ENCODE results near the gene XYLT1.
"Not testable (repeated sequence)": the region's sequence is repeated elsewhere in the genome, so short reads cannot be mapped to it uniquely, and the experiment has no call there.

Gene XYLT1

GRCh38 chr16:17306745-17307144, 164.0 kb downstream of the XYLT1 start:
- Histone ChIP-seq H3K9me3 (ENCODE audit: control insufficient read depth in 2 of 2, low read length in 2 of 2) (no peaks in the 10 kb centered on the region), H3K27me3 (ENCODE audit: control insufficient read depth in 1 of 2, insufficient read depth in 2 of 2, low read length in 2 of 2) (no peaks in the 10 kb centered on the region), H3K27ac (ENCODE audit: low read length) (no peak overlapping the region), H3K9ac (ENCODE audit: low read length in 2 of 2) (no peak overlapping the region), H3K36me3 (ENCODE audit: control insufficient read depth in 2 of 2, insufficient read depth in 2 of 2, low read length in 2 of 2) (no peaks in the 10 kb centered on the region), H3K4me1 (ENCODE audit: control insufficient read depth, insufficient read depth, low read length) (peaks cover 33% of the 10 kb centered on the region), H3K4me3 (ENCODE audit: low read length in 2 of 2) (no peak overlapping the region)

GRCh38 chr16:17306211-17306610, 164.5 kb downstream of the XYLT1 start:
- not testable (repeated sequence) for H3K36me3 ChIP-seq (ENCODE audit: control insufficient read depth in 2 of 2, insufficient read depth in 2 of 2, low read length in 2 of 2); H3K4me3 ChIP-seq (ENCODE audit: low read length in 2 of 2); H3K27me3 ChIP-seq (ENCODE audit: control insufficient read depth in 1 of 2, insufficient read depth in 2 of 2, low read length in 2 of 2); H3K9ac ChIP-seq (ENCODE audit: low read length in 2 of 2); H3K27ac ChIP-seq (ENCODE audit: low read length); H3K9me3 ChIP-seq (ENCODE audit: control insufficient read depth in 2 of 2, low read length in 2 of 2)
- H3K4me1 ChIP-seq (ENCODE audit: control insufficient read depth, insufficient read depth, low read length) = peaks cover 33% of the 10 kb centered on the region

- Histone ChIP-seq H3K27ac (ENCODE audit: low read length) (peak overlapping the region; percentile 77), H3K9ac (ENCODE audit: low read length in 2 of 2) (no peak overlapping the region), H3K9me3 (ENCODE audit: control insufficient read depth in 2 of 2, low read length in 2 of 2) (no peaks in the 10 kb centered on the region), H3K4me1 (ENCODE audit: control insufficient read depth, insufficient read depth, low read length) (peaks cover 33% of the 10 kb centered on the region), H3K4me3 (ENCODE audit: low read length in 2 of 2) (no peak overlapping the region), H3K27me3 (ENCODE audit: control insufficient read depth in 1 of 2, insufficient read depth in 2 of 2, low read length in 2 of 2) (no peaks in the 10 kb centered on the region), H3K36me3 (ENCODE audit: control insufficient read depth in 2 of 2, insufficient read depth in 2 of 2, low read length in 2 of 2) (no peaks in the 10 kb centered on the region)
Observed at GRCh38 chr16:17305694-17306093, 165.1 kb downstream of the XYLT1 start.

GRCh38 chr16:17304491-17305119, 166.2 kb downstream of the XYLT1 start:
- Histone ChIP-seq H3K36me3 (ENCODE audit: control insufficient read depth in 2 of 2, insufficient read depth in 2 of 2, low read length in 2 of 2) (no peaks in the 10 kb centered on the region), H3K27me3 (ENCODE audit: control insufficient read depth in 1 of 2, insufficient read depth in 2 of 2, low read length in 2 of 2) (no peaks in the 10 kb centered on the region), H3K27ac (ENCODE audit: low read length) (peak overlapping the region; percentile 77), H3K9me3 (ENCODE audit: control insufficient read depth in 2 of 2, low read length in 2 of 2) (no peaks in the 10 kb centered on the region), H3K9ac (ENCODE audit: low read length in 2 of 2) (peak overlapping the region; percentile 21 to 24), H3K4me1 (ENCODE audit: control insufficient read depth, insufficient read depth, low read length) (peaks cover 33% of the 10 kb centered on the region), H3K4me3 (ENCODE audit: low read length in 2 of 2) (peak overlapping the region; percentile 8 to 35)

GRCh38 chr16:17304106-17304490, 166.7 kb downstream of the XYLT1 start:
- H3K4me3 ChIP-seq (ENCODE audit: low read length in 2 of 2) = peak overlapping the region in 1 of 2 donors; percentile 5
- H3K27ac ChIP-seq (ENCODE audit: low read length) = peak overlapping the region; percentile 77
- H3K9me3 ChIP-seq (ENCODE audit: control insufficient read depth in 2 of 2, low read length in 2 of 2) = no peaks in the 10 kb centered on the region
- H3K27me3 ChIP-seq (ENCODE audit: control insufficient read depth in 1 of 2, insufficient read depth in 2 of 2, low read length in 2 of 2) = no peaks in the 10 kb centered on the region
- peaks cover 35% of the 10 kb centered on the region for H3K4me1 ChIP-seq (ENCODE audit: control insufficient read depth, insufficient read depth, low read length)
- no peaks in the 10 kb centered on the region for H3K36me3 ChIP-seq (ENCODE audit: control insufficient read depth in 2 of 2, insufficient read depth in 2 of 2, low read length in 2 of 2)
- H3K9ac ChIP-seq (ENCODE audit: low read length in 2 of 2) = peak overlapping the region; percentile 3 to 23

GRCh38 chr16:17303101-17303500, 167.7 kb downstream of the XYLT1 start:
- H3K4me1 ChIP-seq (ENCODE audit: control insufficient read depth, insufficient read depth, low read length) = peaks cover 40% of the 10 kb centered on the region
- H3K36me3 ChIP-seq (ENCODE audit: control insufficient read depth in 2 of 2, insufficient read depth in 2 of 2, low read length in 2 of 2) = no peaks in the 10 kb centered on the region
- H3K27ac ChIP-seq (ENCODE audit: low read length) = no peak overlapping the region
- H3K9me3 ChIP-seq (ENCODE audit: control insufficient read depth in 2 of 2, low read length in 2 of 2) = no peaks in the 10 kb centered on the region
- H3K27me3 ChIP-seq (ENCODE audit: control insufficient read depth in 1 of 2, insufficient read depth in 2 of 2, low read length in 2 of 2) = no peaks in the 10 kb centered on the region
- no peak overlapping the region for H3K9ac ChIP-seq (ENCODE audit: low read length in 2 of 2)
- H3K4me3 ChIP-seq (ENCODE audit: low read length in 2 of 2) = no peak overlapping the region

- Histone ChIP-seq H3K36me3 (ENCODE audit: control insufficient read depth in 2 of 2, insufficient read depth in 2 of 2, low read length in 2 of 2) (no peaks in the 10 kb centered on the region), H3K27ac (ENCODE audit: low read length) (no peak overlapping the region), H3K9me3 (ENCODE audit: control insufficient read depth in 2 of 2, low read length in 2 of 2) (no peaks in the 10 kb centered on the region), H3K4me3 (ENCODE audit: low read length in 2 of 2) (no peak overlapping the region), H3K27me3 (ENCODE audit: control insufficient read depth in 1 of 2, insufficient read depth in 2 of 2, low read length in 2 of 2) (no peaks in the 10 kb centered on the region), H3K9ac (ENCODE audit: low read length in 2 of 2) (no peak overlapping the region), H3K4me1 (ENCODE audit: control insufficient read depth, insufficient read depth, low read length) (peaks cover 40% of the 10 kb centered on the region)
Observed at GRCh38 chr16:17302620-17303019, 168.1 kb downstream of the XYLT1 start.

- Histone ChIP-seq H3K27ac (ENCODE audit: low read length) (no peak overlapping the region), H3K4me1 (ENCODE audit: control insufficient read depth, insufficient read depth, low read length) (peaks cover 37% of the 10 kb centered on the region), H3K9me3 (ENCODE audit: control insufficient read depth in 2 of 2, low read length in 2 of 2) (no peaks in the 10 kb centered on the region), H3K9ac (ENCODE audit: low read length in 2 of 2) (no peak overlapping the region), H3K36me3 (ENCODE audit: control insufficient read depth in 2 of 2, insufficient read depth in 2 of 2, low read length in 2 of 2) (no peaks in the 10 kb centered on the region), H3K27me3 (ENCODE audit: control insufficient read depth in 1 of 2, insufficient read depth in 2 of 2, low read length in 2 of 2) (no peaks in the 10 kb centered on the region), H3K4me3 (ENCODE audit: low read length in 2 of 2) (no peak overlapping the region)
Observed at GRCh38 chr16:17302214-17302613, 168.5 kb downstream of the XYLT1 start.

- Histone ChIP-seq H3K4me3 (ENCODE audit: low read length in 2 of 2) (no peak overlapping the region), H3K27ac (ENCODE audit: low read length) (no peak overlapping the region), H3K27me3 (ENCODE audit: control insufficient read depth in 1 of 2, insufficient read depth in 2 of 2, low read length in 2 of 2) (no peaks in the 10 kb centered on the region), H3K9me3 (ENCODE audit: control insufficient read depth in 2 of 2, low read length in 2 of 2) (no peaks in the 10 kb centered on the region), H3K4me1 (ENCODE audit: control insufficient read depth, insufficient read depth, low read length) (peaks cover 36% of the 10 kb centered on the region), H3K36me3 (ENCODE audit: control insufficient read depth in 2 of 2, insufficient read depth in 2 of 2, low read length in 2 of 2) (no peaks in the 10 kb centered on the region), H3K9ac (ENCODE audit: low read length in 2 of 2) (no peak overlapping the region)
Observed at GRCh38 chr16:17301593-17302135, 169.1 kb downstream of the XYLT1 start.

- Histone ChIP-seq H3K27ac (ENCODE audit: low read length) (no peak overlapping the region), H3K36me3 (ENCODE audit: control insufficient read depth in 2 of 2, insufficient read depth in 2 of 2, low read length in 2 of 2) (no peaks in the 10 kb centered on the region), H3K4me1 (ENCODE audit: control insufficient read depth, insufficient read depth, low read length) (peaks cover 40% of the 10 kb centered on the region)
Observed at GRCh38 chr16:17301184-17301583, 169.6 kb downstream of the XYLT1 start.

GRCh38 chr16:17299790-17300189, 171.0 kb downstream of the XYLT1 start:
- Histone ChIP-seq H3K36me3 (ENCODE audit: control insufficient read depth in 2 of 2, insufficient read depth in 2 of 2, low read length in 2 of 2) (no peaks in the 10 kb centered on the region), H3K4me1 (ENCODE audit: control insufficient read depth, insufficient read depth, low read length) (peaks cover 35% of the 10 kb centered on the region), H3K4me3 (ENCODE audit: low read length in 2 of 2) (no peak overlapping the region), H3K9ac (ENCODE audit: low read length in 2 of 2) (no peak overlapping the region), H3K9me3 (ENCODE audit: control insufficient read depth in 2 of 2, low read length in 2 of 2) (no peaks in the 10 kb centered on the region), H3K27me3 (ENCODE audit: control insufficient read depth in 1 of 2, insufficient read depth in 2 of 2, low read length in 2 of 2) (no peaks in the 10 kb centered on the region), H3K27ac (ENCODE audit: low read length) (no peak overlapping the region)

More at GRCh38 chr16:17301184-17301583, 169.6 kb downstream of the XYLT1 start:
- no peaks in the 10 kb centered on the region for H3K27me3 ChIP-seq (ENCODE audit: control insufficient read depth in 1 of 2, insufficient read depth in 2 of 2, low read length in 2 of 2)
- no peaks in the 10 kb centered on the region for H3K9me3 ChIP-seq (ENCODE audit: control insufficient read depth in 2 of 2, low read length in 2 of 2)
- H3K4me3 ChIP-seq (ENCODE audit: low read length in 2 of 2) = no peak overlapping the region
- H3K9ac ChIP-seq (ENCODE audit: low read length in 2 of 2) = no peak overlapping the region

Measured in stomach smooth muscle (tissue), 2 donors.